GM10248 (cell line): ENCODE measurements around the gene TFIP11.
A peak's percentile ranks its signal among the peaks of the same experiment; 100 is the strongest.

Source experiments
- CTCF ChIA-PET: fragments of 300-600 bp; sonication (Branson Sonifier 250); formaldehyde crosslinking; extraction: SDS; loops from one replicate; lab custom pipeline; 2021; ENCODE audit warnings: antibody characterized with exemption; lab: Yijun Ruan, JAX
- POLR2A ChIA-PET: fragments of 350-650 bp; sonication (Branson Sonifier 250); formaldehyde crosslinking; extraction: SDS; loops from one replicate; lab custom pipeline; 2020; ENCODE audit warnings: antibody characterized with exemption; lab: Yijun Ruan, JAX
- DNase-seq: peaks from one replicate; pipeline ENCODE4 v3.0.0; 2012; ENCODE audit errors: extremely low spot score
- CTCF ChIP-seq: IDR thresholded peaks from 2 replicates; pipeline ENCODE4 v1.5.1; 2012; ENCODE audit warnings: mild to moderate bottlenecking, low read depth; ENCODE audit errors: extremely low read depth, missing control alignments, control extremely low read depth

TFIP11 gene

DNA sequence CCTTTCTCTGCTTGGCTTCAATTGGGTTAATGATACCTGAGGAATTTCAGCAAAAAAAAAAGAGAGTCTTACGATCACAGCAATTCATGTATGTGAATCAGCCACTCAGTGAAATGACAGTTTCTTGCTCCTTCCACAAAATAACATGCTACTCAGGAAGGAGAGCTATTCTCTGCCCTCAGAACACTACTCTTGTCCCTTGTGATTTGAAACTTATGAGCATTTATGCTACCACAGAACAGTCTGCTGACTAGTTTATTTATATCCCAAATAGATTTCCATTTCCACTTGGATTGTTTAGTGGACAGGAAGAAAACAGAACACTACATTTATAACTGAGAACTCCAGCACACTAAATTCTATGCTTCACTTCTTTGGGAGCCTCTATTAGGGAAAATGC, 8.5 kb downstream of the TFIP11 start:
- CTCF ChIA-PET: interaction anchor here (0.9 to 4.4 kb wide), 11 partner anchors 9 to 161 kb away, joined by 3 to 23 read pairs (median 6); partner anchors contain the start of genes HPS4, SRRD and TFIP11
- DNase-seq: no peak
- no peak for TF ChIP-seq CTCF
- POLR2A ChIA-PET: no interaction called here

GRCh38 chr22:26502688-26503561, 9.3 kb downstream of the TFIP11 start:
- TF ChIP-seq CTCF: peak; percentile 74
- ChIA-PET CTCF (interaction anchor here (0.7 to 4.4 kb wide), 20 partner anchors 8 to 162 kb away, joined by 3 to 23 read pairs (median 4); partner anchors contain the start of genes HPS4, SRRD and TFIP11), POLR2A (no interaction called here)
- DNase-seq: peak; percentile 66

GRCh38 chr22:26501996-26502395, 10.3 kb downstream of the TFIP11 start:
- POLR2A ChIA-PET: interaction anchor here (0.6 to 0.7 kb wide), 2 partner anchors 67 to 159 kb away, joined by 3 to 5 read pairs; no protein-coding TSS in a partner anchor
- no peak for TF ChIP-seq CTCF
- CTCF ChIA-PET: interaction anchor here (0.9 to 4.4 kb wide), 12 partner anchors 9 to 163 kb away, joined by 3 to 23 read pairs (median 5); partner anchors contain the start of genes HPS4, SRRD and TFIP11
- DNase-seq: no peak

- DNase-seq: no peak
- ChIA-PET CTCF (interaction anchor here (1.6 kb wide), 1 partner anchor 15 kb away, joined by 4 read pairs; the partner anchor contains the start of genes HPS4 and SRRD), POLR2A (no interaction called here)
- no peak for TF ChIP-seq CTCF
These were observed 13.0 kb downstream of the TFIP11 start for GRCh38 chr22:26499188-26499703.

DNA sequence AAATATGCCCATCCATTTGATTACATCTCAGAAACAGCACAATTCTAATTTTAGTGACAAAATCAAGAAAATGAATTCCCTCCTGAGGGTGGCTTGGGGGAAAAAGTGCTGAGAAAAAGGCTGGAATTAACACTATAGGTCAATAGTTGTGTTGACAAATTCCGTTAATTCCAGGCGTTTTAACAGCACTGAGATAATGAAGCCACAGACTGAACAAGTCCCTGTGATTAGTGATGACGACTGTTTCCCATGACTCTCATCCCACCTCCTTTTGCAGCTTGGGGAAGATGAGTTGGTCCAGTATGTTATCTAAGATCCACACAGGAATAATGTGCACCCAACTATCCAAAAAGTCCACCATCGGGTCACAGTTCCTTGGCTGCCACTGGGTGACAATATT, 15.8 kb downstream of the TFIP11 start:
- TF ChIP-seq CTCF: no peak
- ChIA-PET POLR2A (no interaction called here), CTCF (no interaction called here)
- no peak for DNase-seq

DNA sequence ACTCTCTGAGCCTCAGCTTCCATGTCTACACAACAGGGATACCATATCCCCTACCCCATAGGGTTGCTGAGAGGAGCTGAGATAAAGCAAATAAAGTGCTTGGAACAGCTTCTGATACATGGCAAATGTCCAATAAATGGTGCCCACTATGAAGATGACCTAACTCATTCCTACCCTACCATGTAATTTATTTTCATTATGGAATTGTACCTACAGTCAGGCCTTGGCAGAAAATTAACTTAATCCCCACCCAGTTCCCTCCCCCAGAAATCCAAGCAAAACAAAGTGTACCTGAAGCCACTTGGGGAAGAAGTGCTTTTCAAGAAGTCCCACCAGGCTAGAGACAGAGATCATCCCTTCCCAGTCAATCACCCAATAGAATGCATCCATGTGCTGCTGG, 17.8 kb downstream of the TFIP11 start:
- ChIA-PET POLR2A (no interaction called here), CTCF (interaction anchor here (0.9 to 1.9 kb wide), 4 partner anchors 9 to 170 kb away, joined by 3 to 6 read pairs (median 6); partner anchors contain the start of genes HPS4 and SRRD)
- no peak for TF ChIP-seq CTCF
- no peak for DNase-seq
